RWPE1 (cell line): ENCODE data around the gene GOLGA6D.
"Not testable (repeated sequence)": the region's sequence is repeated elsewhere in the genome, so short reads cannot be mapped to it uniquely, and the experiment has no call there.

Source experiments
- CTCF ChIA-PET: fragments of 350-600 bp; sonication (Branson Sonifier 250); formaldehyde crosslinking; extraction: SDS; loops from one replicate; lab custom pipeline; 2021; lab: Yijun Ruan, JAX
- POLR2A ChIA-PET: fragments of 400-600 bp; formaldehyde crosslinking; extraction: SDS; loops from one replicate; lab custom pipeline; 2020; ENCODE audit warnings: antibody characterized with exemption; ENCODE audit not compliant: low non-redundant PET; lab: Yijun Ruan, JAX
- DNase-seq: peaks from one replicate; pipeline ENCODE4 v3.0.0; 2012; ENCODE audit warnings: low spot score
- H3K27ac ChIP-seq: fragments of 450-650 bp; 2 replicates; pipeline ENCODE4 v1.5.1; 2017
- TF ChIP-seq, protein P1 (sequence below): fragments of 450-650 bp; conservative IDR thresholded peaks from 2 replicates; pipeline ENCODE4 v1.5.1; 2017; ENCODE audit warnings: low read depth, mild to moderate bottlenecking

GOLGA6D gene

DNA sequence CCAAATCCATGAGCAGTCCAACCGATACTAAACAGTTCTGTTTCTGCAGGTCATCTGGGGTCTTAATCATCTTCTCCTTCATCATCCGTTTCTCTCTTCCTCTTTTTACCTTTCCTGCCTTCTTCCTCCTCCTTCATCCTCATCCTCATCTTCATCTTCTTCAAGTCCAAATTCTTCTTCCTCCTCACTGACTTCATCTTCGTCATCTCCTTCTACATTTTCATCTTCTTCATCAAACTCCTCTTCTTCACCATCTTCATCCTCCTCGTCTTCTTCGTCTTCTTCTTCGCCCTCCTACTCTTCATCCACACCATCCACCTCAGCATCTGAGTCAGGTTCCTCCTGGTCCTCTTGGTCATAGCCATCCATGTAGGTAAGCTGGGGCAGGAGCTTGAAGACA, 39.1 kb downstream of the GOLGA6D start:
- TF ChIP-seq, protein P1, sequence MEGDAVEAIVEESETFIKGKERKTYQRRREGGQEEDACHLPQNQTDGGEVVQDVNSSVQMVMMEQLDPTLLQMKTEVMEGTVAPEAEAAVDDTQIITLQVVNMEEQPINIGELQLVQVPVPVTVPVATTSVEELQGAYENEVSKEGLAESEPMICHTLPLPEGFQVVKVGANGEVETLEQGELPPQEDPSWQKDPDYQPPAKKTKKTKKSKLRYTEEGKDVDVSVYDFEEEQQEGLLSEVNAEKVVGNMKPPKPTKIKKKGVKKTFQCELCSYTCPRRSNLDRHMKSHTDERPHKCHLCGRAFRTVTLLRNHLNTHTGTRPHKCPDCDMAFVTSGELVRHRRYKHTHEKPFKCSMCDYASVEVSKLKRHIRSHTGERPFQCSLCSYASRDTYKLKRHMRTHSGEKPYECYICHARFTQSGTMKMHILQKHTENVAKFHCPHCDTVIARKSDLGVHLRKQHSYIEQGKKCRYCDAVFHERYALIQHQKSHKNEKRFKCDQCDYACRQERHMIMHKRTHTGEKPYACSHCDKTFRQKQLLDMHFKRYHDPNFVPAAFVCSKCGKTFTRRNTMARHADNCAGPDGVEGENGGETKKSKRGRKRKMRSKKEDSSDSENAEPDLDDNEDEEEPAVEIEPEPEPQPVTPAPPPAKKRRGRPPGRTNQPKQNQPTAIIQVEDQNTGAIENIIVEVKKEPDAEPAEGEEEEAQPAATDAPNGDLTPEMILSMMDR: no peak
- no peak overlapping the region for H3K27ac ChIP-seq
- ChIA-PET POLR2A (no interaction called here), CTCF (no interaction called here)
- DNase-seq: no peak

DNA sequence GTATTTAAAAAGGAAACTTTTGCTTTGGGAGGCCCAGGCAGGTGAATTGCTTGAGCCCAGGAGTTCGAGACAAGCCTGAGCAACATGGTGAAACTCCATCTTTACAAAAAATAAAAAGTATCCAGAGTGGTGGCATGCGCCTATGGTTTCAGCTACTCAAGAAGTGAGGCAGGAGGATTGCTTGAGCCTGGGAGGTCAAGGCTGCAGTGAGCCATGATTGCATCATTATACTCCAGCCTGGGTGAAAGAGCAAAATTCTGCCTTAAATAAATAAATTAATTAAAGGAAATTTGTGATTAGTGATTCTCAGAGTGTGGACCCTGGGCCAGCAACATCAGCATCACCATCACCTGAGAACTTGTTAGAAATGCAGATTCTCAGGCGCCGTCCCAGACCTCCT, 43.3 kb downstream of the GOLGA6D start:
- ChIA-PET POLR2A (no interaction called here), CTCF (interaction anchor here (0.6 kb wide), 1 partner anchor 148 kb away, joined by 3 read pairs; no protein-coding TSS in a partner anchor)
- TF ChIP-seq, protein P1: no peak
- no peak for DNase-seq
- H3K27ac ChIP-seq: no peak overlapping the region

DNA sequence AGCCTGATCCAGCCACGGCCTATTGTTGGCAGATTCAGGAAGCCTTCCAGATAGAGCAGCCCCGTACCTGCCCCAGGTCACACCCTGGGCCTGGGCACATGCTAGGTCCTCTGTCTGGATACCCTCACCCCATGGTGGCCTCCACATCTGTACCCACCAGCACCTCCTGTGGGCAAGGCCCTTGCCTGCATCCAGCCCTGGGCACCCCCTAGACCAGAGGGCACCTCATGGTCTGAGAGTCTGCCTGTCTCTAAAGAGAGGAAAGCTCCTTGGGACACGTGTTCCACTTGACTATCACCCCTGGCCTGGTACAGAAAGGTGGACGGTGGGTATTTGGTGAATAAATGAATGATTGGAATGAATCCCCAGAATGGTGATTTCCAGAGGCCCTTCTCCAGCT, 44.4 kb downstream of the GOLGA6D start:
- H3K27ac ChIP-seq: no peak overlapping the region
- ChIA-PET POLR2A (interaction anchor here (0.6 kb wide), 1 partner anchor 433 kb away, joined by 3 read pairs; no protein-coding TSS in a partner anchor), CTCF (interaction anchor here (0.6 to 0.7 kb wide), 2 partner anchors 49 to 123 kb away, joined by 4 read pairs; no protein-coding TSS in a partner anchor)
- no peak for DNase-seq
- TF ChIP-seq, protein P1: no peak

DNA sequence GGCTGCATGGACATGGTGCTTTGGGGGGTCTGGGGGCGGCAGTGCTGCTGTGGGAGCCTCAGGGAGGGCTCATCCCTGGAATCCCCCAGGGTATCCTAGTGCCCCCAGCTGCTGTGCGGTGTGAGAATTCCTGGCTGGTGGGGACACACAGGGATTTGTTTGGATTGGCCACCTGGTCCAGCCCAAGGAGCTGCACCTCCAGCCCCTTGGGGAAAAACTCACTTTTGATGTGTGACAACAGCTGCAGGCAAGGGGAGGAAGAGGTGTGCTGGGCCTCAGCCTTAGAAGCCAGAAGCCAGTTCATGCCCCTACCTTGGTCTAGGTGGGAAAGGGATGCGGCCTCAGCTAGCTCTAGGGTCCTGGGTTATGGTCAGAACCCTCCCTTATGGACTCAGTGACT, 44.9 kb downstream of the GOLGA6D start:
- ChIA-PET POLR2A (interaction anchor here (0.6 kb wide), 1 partner anchor 434 kb away, joined by 3 read pairs; no protein-coding TSS in a partner anchor), CTCF (interaction anchor here (0.7 kb wide), 1 partner anchor 48 kb away, joined by 4 read pairs; no protein-coding TSS in a partner anchor)
- DNase-seq: no peak
- no peak overlapping the region for H3K27ac ChIP-seq
- TF ChIP-seq, protein P1: no peak

DNA sequence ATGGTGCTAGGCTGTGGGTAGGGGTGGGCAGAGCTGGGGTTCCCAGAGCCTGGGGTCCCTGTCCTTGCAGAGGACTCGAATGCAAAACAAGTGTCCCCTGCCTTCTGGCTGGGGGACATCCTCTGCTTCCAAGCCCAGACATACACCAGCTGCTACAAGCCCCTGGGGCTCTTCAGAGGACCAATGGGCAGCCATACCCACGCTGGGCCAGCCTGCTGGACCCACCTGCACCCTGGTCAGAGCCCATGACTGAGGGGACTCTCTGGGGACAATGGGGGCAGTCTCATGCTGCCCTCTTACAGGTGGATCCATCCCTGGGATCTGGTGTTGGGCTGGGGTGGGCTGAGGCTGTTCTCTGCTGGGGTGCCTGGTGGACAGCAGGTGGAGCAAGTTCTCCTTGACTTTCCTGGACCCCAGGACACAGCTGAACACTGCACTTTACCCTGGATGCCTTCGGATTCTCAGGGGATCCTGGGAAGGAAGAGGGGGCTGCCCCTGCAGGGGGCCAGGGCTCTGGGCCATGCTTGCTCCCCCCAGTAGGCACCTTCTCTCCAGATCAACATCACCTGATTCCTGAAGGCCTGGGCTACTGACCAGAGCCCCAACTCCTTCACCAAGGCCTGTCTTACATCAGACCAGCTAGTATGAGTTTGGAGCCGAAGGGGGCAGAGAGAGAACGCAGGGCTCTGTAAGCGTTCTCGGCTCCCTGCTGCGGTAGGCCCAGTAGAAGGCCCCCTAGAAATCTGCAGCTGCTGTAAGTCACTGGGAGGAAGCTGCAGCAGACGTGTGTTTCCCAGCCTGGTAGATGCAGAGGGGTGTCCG, 46.1 kb downstream of the GOLGA6D start:
- TF ChIP-seq, protein P1: no peak
- DNase-seq: no peak
- ChIA-PET CTCF (no interaction called here), POLR2A (no interaction called here)
- no peak overlapping the region for H3K27ac ChIP-seq

DNA sequence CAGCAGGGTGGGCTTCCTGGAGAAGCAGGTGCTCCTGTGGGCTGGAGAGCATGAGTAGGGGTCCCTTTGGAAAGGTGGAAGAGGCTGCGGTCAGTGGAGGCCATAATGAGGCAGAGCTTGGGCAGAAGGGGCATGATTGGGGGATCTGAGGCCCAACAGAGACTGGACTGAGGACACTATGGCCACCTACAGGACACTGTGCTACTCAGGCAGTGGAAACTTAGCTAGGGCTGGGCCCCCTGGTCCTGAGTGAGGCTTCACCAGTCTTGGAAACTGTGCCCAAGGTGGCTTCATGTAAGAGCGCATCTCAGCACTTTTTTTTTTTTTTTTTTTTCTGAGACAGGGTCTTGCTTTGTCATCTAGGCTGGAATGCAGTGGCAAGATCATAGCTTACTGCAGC, 46.9 kb downstream of the GOLGA6D start:
- no peak overlapping the region for H3K27ac ChIP-seq
- TF ChIP-seq, protein P1: no peak
- ChIA-PET CTCF (interaction anchor here (0.5 kb wide), 1 partner anchor 204 kb away, joined by 3 read pairs; no protein-coding TSS in a partner anchor), POLR2A (no interaction called here)
- no peak for DNase-seq

DNA sequence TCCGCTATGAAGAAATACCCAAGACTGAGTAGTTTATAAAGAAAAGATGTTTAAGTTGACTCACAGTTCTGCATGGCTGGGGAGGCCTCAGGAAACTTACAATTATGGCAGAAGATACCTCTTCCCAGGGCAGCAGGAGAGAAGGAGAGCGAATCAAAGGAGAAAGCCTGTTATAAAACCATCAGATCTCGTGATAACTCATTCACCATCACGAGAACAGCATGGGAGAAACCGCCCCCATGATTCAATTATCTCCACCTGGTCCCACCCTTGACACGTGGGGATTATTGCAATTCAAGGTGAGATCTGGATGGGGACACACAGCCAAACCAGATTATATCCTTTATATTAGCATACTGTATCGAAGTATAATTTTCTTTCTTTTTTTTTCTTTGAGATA, 49.5 kb downstream of the GOLGA6D start:
- H3K27ac ChIP-seq, CTCF ChIA-PET, DNase-seq, POLR2A ChIA-PET: not testable (repeated sequence)

DNA sequence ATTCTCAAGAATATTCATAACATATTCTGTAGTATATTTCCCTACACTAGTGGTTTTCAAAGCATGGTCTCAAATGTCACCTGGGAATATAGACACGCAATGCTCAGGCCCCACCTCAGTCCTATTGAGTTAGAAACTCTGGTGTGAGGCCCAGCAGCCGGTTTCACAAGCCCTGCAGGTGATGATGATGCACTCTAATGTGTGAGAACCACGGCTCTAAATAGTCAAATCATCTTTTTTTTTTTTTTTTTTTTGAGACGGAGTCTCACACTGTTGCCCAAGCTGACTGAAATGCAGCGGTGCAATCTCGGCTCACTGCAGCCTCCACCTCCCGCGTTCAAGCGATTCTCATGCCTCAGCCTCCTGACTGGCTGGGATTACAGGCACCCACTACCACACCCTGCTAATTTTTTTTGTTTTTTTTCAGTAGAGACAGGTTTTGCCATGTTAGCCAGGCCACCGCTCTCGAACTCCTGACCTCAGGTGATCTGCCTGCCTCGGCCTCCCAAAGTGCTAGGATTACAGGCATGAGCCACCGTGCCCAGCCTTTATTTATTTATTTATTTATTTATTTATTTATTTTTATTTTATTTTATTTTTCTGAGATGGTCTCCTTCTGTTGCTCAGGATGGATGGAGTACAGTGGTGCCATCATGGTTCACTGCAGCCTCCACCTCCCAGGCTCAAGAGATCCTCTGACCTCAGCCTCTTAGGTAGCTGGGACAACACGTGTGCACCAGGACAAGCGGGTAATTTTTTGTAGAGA, 51.2 kb downstream of the GOLGA6D start:
- POLR2A ChIA-PET, DNase-seq, H3K27ac ChIP-seq: not testable (repeated sequence)
- CTCF ChIA-PET: interaction anchor here (0.6 kb wide), 1 partner anchor 469 kb away, joined by 3 read pairs; no protein-coding TSS in a partner anchor
